ENCODE measurements around the gene TMOD1.
"Not testable (repeated sequence)": the region's sequence is repeated elsewhere in the genome, so short reads cannot be mapped to it uniquely, and the experiment has no call there.

The TMOD1 gene

DNA sequence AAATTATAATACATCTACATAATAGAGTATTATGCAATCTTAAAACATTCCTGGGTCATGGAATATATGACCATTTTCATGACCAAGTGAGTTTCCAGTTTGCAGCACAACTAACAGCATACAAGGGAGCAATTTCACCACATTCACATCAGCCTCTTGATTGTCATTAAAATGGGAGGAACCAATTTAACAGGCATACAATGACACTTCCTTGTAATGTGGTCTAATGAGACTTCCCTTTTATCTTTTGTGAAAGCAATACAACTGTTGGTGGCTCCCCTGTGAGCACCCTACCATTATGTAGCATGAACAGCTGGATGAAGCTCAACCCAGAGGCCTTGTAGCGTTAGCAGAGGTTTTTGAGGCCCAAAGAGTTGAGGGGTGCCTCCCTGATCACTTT lies 13.6 kb upstream of the TMOD1 start:
- H3K4me3 Mint-ChIP-seq, result no peak overlapping the region
- H3K4me1 Mint-ChIP-seq, result no peaks in the 10 kb centered on the region
- TF ChIP-seq, protein P1, sequence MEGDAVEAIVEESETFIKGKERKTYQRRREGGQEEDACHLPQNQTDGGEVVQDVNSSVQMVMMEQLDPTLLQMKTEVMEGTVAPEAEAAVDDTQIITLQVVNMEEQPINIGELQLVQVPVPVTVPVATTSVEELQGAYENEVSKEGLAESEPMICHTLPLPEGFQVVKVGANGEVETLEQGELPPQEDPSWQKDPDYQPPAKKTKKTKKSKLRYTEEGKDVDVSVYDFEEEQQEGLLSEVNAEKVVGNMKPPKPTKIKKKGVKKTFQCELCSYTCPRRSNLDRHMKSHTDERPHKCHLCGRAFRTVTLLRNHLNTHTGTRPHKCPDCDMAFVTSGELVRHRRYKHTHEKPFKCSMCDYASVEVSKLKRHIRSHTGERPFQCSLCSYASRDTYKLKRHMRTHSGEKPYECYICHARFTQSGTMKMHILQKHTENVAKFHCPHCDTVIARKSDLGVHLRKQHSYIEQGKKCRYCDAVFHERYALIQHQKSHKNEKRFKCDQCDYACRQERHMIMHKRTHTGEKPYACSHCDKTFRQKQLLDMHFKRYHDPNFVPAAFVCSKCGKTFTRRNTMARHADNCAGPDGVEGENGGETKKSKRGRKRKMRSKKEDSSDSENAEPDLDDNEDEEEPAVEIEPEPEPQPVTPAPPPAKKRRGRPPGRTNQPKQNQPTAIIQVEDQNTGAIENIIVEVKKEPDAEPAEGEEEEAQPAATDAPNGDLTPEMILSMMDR (IDR thresholded peaks at IDR 0.05; ENCODE audit: unreplicated experiment in 3 of 3), result no peak
- H3K27ac Mint-ChIP-seq, result no peak overlapping the region
- H3K9me3 Mint-ChIP-seq, result peaks cover 17% of the 10 kb centered on the region
- H3K27me3 Mint-ChIP-seq (ENCODE audit: low read depth), result peaks cover 16% of the 10 kb centered on the region
- peaks cover 15% of the 10 kb centered on the region for H3K36me3 Mint-ChIP-seq (ENCODE audit: low read depth)

DNA sequence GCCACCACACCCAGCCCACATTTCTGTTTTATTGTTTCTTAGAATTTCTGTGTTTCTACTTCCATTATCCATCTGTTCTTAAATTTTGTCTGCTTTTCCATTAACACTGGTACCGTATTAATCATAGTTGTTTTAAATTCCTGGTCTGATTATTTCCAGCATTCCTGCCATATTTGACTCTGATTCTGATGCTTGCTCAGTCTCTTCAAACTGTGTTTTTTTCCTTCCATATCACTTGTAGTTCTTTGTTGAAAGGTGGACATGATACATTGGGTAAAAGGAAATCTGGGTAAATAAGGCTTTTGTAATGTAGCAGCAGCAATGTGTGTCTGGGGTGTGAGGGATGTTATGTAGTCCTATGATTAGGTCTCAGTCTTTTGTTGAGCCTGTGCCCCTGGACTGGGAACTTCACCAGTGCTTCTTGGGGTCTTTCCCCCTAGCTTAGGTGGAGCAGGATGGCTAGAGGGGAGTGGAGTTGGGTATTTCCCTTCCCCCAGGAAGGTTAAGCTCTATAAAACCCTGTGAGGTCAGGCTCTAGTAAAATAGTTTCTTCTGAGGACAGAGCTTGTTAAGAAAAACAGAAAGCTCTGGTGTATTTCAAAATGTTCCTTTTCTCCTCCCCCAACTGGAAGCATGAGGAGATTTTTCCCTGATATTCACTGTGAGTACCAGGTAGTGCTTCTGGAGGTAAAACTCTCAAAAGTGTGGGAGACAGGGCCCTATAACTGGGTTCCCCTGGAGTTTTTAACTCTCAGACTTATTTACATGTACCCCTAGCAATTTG lies 10.1 kb upstream of the TMOD1 start:
- Mint-ChIP-seq H3K4me1 (no peaks in the 10 kb centered on the region), H3K36me3 (ENCODE audit: low read depth) (peaks cover 17% of the 10 kb centered on the region), H3K27ac (no peak overlapping the region), H3K4me3 (no peak overlapping the region), H3K9me3 (peaks cover 17% of the 10 kb centered on the region), H3K27me3 (ENCODE audit: low read depth) (peaks cover 7% of the 10 kb centered on the region)
- TF ChIP-seq, protein P1 (IDR thresholded peaks at IDR 0.05; ENCODE audit: unreplicated experiment in 3 of 3), result no peak

DNA sequence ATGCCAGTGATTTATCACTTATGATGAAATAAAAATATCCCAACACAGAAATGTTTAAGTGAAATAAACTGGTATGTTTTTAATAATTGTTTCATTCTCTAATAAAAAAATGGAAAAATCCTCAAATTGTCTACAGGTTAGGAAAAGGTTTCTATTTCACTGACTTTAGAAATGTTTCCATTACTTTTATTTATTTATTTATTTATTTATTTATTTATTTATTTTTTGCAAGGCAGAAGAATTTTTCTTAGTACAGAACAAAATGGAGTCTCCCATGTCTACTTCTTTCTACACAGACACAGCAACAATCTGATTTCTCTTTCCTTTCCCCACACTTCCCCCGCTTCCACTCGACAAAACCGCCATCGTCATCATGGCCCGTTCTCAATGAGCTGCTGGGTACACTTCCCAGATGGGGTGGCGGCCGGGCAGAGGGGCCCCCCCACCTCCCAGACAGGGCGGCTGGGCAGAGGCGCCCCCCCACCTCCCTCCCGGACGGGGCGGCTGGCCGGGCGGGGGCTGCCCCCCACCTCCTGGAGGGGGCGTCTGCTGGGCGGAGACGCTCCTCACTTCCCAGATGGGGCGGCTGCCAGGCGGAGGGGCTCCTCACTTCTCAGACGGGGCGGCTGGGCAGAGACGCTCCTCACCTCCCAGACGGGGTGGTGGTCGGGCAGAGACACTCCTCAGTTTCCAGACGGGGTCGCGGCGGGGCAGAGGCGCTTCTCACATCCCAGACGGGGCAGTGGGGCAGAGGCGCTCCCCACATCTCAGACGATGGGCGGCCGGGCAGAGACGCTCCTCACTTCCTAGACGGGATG lies 3.7 kb upstream of the TMOD1 start:
- peaks cover 11% of the 10 kb centered on the region for H3K36me3 Mint-ChIP-seq (ENCODE audit: low read depth)
- not testable (repeated sequence) for H3K4me1 Mint-ChIP-seq, H3K27ac Mint-ChIP-seq, H3K4me3 Mint-ChIP-seq
- peaks cover 39% of the 10 kb centered on the region for H3K27me3 Mint-ChIP-seq (ENCODE audit: low read depth)
- H3K9me3 Mint-ChIP-seq, result peaks cover 13% of the 10 kb centered on the region

DNA sequence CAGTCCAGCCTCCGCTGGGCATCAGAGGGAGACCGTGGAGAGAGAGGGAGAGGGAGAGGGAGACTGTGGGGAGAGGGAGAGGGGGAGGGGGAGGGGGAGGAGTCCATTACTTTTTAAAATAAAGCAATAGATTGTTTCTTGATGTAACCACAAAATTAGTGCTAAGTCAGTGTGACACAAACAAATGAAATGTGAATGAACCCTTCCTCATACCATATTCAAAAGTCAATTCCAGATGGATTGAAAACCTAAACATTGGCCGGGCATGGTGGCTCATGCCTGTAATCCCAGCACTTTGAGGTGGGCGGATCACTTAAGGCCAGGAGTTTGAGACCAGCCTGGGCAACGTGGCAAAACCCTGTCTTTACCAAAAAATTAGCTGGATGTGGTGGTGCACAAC lies 2.6 kb upstream of the TMOD1 start:
- Mint-ChIP-seq H3K36me3 (ENCODE audit: low read depth) (peaks cover 11% of the 10 kb centered on the region), H3K27me3 (ENCODE audit: low read depth) (peaks cover 39% of the 10 kb centered on the region), H3K9me3 (peaks cover 13% of the 10 kb centered on the region)
- not testable (repeated sequence) for H3K27ac Mint-ChIP-seq, H3K4me3 Mint-ChIP-seq, H3K4me1 Mint-ChIP-seq

DNA sequence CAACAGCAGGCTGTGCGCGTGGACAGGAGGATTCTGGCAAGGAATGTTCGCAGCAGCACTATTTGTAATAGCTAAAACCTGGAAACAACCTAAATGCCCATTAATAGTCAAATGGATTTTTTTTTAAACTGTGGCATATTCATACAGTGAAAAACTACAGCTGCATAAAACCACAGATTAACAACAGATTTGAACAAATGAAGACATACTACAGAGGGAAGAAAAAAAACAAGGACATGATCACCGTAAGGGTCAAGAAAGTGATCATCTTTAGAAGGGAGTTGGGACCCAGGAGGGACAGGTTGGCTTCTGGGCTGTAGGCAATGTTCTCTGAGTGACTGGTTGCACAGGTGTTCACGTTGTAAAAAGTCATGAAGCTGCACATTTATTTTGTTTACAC lies 1.2 kb upstream of the TMOD1 start:
- peaks cover 11% of the 10 kb centered on the region for H3K36me3 Mint-ChIP-seq (ENCODE audit: low read depth)
- peaks cover 13% of the 10 kb centered on the region for H3K9me3 Mint-ChIP-seq

DNA sequence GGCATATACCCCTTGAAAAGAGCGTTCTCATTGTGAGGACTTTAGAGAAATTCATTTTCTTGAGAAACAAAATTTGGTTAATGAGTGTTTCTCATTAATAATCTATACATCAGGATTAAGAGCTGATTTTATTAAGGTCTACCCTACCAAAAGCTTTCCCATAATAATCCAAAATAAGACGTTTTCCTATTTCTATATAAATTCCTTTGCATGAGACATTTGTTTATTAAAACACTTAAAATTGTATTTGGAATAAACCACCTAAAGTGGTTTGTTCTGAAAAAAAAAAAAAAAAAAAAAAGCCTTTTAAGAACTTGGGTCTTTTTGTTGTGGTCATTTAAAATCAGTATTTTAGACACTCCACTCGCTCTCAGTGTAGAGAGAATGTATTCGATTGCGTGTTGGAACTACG lies 695 bp upstream of the TMOD1 start:
- Mint-ChIP-seq H3K27ac (no peak overlapping the region), H3K27me3 (ENCODE audit: low read depth) (peaks cover 39% of the 10 kb centered on the region), H3K4me3 (peak overlapping the region; percentile 74 to 86 (median 86)), H3K9me3 (peaks cover 13% of the 10 kb centered on the region), H3K36me3 (ENCODE audit: low read depth) (peaks cover 11% of the 10 kb centered on the region), H3K4me1 (peaks cover 8% of the 10 kb centered on the region)
- TF ChIP-seq, protein P1 (IDR thresholded peaks at IDR 0.05; ENCODE audit: unreplicated experiment in 3 of 3), result no peak

More for the DNA sequence above, 1.2 kb upstream of the TMOD1 start:
- peaks cover 8% of the 10 kb centered on the region for H3K4me1 Mint-ChIP-seq
- TF ChIP-seq, protein P1 (IDR thresholded peaks at IDR 0.05; ENCODE audit: unreplicated experiment in 3 of 3), result no peak
- peaks cover 39% of the 10 kb centered on the region for H3K27me3 Mint-ChIP-seq (ENCODE audit: low read depth)
- peak overlapping the region; percentile 62 to 86 (median 73) for H3K4me3 Mint-ChIP-seq
- no peak overlapping the region for H3K27ac Mint-ChIP-seq

Data from nephron (organoid).